ENCODE results near the gene COL11A2. TPM values are rescaled to one million over a fixed set of nuclear protein-coding genes. Genes with fewer than 3 reads are reported as not detected.
A peak's percentile ranks its signal among the peaks of the same experiment; 100 is the strongest.

The COL11A2 gene
- total RNA-seq, 2 donors from 2014 or later = 1.9 to 3.4 TPM

DNA sequence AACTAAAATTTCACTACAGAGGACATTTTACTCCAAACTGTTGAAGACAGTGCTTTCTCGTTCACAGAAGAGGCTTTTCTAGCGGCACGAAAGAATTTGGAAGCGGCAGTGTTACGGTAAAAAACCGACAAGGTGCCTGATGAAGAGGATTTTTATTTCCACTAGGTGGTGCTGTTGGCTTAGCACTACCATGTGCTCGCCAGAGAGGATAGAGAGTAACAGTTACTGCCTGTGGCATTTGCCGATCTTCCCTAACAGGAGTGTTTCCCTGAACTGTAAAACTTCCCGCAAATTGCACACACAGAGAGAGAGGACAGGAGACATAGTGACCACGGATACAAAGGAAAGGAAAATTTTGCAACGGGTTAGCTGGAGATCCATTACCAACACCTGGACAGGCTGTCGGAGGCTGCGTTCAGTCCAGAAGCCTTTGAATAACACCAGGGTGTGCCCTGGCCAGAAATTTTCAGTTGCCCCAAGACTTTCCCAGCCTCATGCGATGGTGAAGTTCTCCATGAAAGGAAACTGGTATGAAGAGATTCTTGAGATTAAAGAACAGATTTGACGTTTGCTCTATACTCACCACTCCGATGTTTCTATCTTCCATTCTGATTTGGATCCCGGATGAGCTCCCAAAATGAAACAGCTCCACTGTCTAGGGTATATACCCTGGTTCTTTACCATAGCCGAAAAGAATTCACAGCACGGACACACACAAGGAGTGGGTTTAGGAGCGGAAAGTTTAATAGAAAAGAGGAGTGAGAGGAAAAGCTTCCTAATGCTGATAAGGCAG lies 68.3 kb downstream of the COL11A2 start:
- H3K27me3 ChIP-seq (replicated peaks; ENCODE audit: insufficient read depth) = no peaks in the 10 kb centered on the region
- H3K27ac ChIP-seq = no peak overlapping the region
- DNase-seq (ENCODE audit: low spot score) = no peak
- ATAC-seq (ENCODE audit: insufficient number of reproducible peaks, low FRiP score, low read depth) = no peak
- H3K4me3 ChIP-seq = no peak overlapping the region
- H3K9me3 ChIP-seq = peaks cover 7% of the 10 kb centered on the region
- TF ChIP-seq, protein P1, sequence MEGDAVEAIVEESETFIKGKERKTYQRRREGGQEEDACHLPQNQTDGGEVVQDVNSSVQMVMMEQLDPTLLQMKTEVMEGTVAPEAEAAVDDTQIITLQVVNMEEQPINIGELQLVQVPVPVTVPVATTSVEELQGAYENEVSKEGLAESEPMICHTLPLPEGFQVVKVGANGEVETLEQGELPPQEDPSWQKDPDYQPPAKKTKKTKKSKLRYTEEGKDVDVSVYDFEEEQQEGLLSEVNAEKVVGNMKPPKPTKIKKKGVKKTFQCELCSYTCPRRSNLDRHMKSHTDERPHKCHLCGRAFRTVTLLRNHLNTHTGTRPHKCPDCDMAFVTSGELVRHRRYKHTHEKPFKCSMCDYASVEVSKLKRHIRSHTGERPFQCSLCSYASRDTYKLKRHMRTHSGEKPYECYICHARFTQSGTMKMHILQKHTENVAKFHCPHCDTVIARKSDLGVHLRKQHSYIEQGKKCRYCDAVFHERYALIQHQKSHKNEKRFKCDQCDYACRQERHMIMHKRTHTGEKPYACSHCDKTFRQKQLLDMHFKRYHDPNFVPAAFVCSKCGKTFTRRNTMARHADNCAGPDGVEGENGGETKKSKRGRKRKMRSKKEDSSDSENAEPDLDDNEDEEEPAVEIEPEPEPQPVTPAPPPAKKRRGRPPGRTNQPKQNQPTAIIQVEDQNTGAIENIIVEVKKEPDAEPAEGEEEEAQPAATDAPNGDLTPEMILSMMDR (IDR thresholded peaks at IDR 0.05) = peak; percentile 15
- no peaks in the 10 kb centered on the region for H3K36me3 ChIP-seq
- H3K4me1 ChIP-seq (ENCODE audit: control insufficient read depth in 1 of 2, low read depth in 2 of 2) = no peaks in the 10 kb centered on the region

DNA sequence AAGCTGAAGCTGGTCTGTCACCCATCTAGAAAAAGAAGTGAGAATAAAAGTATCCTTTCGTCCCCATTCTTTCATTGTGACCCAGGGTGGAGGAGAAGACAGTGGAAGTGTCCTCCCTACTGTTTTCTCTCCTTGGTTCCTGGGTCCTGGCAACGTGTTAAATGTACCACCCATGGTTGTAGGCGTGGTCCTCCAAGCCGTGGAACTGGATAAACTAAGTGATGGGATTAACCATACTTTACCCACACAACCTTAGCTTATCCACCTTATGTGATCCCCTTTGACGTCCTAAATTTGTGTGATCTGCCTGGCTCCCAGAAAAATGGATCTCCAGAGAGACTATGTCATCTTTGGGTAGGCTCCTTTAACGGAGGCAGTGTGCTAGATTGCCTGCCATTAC lies 69.1 kb downstream of the COL11A2 start:
- peaks cover under 1% of the 10 kb centered on the region for H3K27me3 ChIP-seq (replicated peaks; ENCODE audit: insufficient read depth)
- H3K4me3 ChIP-seq = no peak overlapping the region
- no peaks in the 10 kb centered on the region for H3K36me3 ChIP-seq
- no peak for DNase-seq (ENCODE audit: low spot score)
- TF ChIP-seq, protein P1 (IDR thresholded peaks at IDR 0.05) = no peak
- no peaks in the 10 kb centered on the region for H3K4me1 ChIP-seq (ENCODE audit: control insufficient read depth in 1 of 2, low read depth in 2 of 2)
- H3K27ac ChIP-seq = no peak overlapping the region
- H3K9me3 ChIP-seq = peaks cover 7% of the 10 kb centered on the region
- no peak for ATAC-seq (ENCODE audit: insufficient number of reproducible peaks, low FRiP score, low read depth)

DNA sequence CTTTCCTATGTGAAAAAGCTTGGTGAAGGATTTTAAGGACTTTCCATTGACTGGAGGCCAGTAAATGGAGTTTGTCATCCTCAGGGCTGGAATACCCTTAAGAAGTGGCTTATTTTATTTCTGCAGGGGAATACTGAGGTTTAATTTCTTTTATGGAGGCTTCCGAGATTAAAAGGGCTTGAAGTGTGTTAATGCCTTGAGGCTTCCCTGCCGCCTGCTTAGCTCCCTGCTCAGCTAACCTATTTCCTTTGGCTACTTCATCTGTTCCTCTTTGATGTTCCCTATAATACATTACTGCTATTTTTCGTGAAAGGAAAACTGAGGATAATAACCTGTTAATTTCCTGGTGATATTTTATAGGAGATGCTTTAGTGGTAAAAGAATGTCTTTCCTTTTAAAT lies 72.3 kb downstream of the COL11A2 start:
- Histone ChIP-seq H3K4me3 (no peak overlapping the region), H3K9me3 (peaks cover 7% of the 10 kb centered on the region), H3K4me1 (ENCODE audit: control insufficient read depth in 1 of 2, low read depth in 2 of 2) (peaks cover 6 to 8% of the 10 kb centered on the region in 2 donors), H3K36me3 (no peaks in the 10 kb centered on the region), H3K27me3 (replicated peaks; ENCODE audit: insufficient read depth) (peaks cover 17% of the 10 kb centered on the region), H3K27ac (no peak overlapping the region)
- DNase-seq (ENCODE audit: low spot score) = no peak
- ATAC-seq (ENCODE audit: insufficient number of reproducible peaks, low FRiP score, low read depth) = no peak
- TF ChIP-seq, protein P1 (IDR thresholded peaks at IDR 0.05) = no peak

DNA sequence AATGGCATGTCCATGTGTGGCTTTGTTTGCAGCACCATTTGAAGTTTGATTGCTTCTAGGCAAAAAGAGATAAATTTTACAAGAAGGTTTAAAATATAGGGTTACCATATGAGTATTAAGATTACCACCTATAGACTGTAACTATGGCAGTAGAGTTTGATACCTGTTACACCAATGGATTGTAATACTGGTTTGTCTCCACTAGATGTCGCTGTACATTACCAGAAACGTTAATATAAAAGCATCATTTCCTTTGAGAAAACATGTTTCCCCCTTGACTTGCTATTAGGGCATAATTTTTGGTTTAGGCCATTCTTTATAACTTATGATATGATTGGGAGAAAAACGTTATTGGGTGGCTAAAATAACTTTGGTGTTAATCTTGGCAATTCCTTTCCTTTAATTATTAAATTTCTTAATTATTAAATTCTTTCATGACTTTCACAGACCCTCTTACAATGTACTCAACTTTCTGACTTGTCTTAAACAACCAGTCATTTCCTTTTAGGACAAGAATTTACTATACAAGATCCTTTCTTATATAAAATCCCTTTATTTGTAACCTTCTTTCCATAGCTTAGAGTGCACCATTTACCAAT lies 73.6 kb downstream of the COL11A2 start:
- Histone ChIP-seq H3K9me3 (peaks cover 3% of the 10 kb centered on the region), H3K27me3 (replicated peaks; ENCODE audit: insufficient read depth) (peaks cover 17% of the 10 kb centered on the region), H3K4me1 (ENCODE audit: control insufficient read depth in 1 of 2, low read depth in 2 of 2) (peaks cover 6 to 8% of the 10 kb centered on the region in 2 donors), H3K27ac (no peak overlapping the region), H3K4me3 (no peak overlapping the region), H3K36me3 (no peaks in the 10 kb centered on the region)
- TF ChIP-seq, protein P1 (IDR thresholded peaks at IDR 0.05) = peak; percentile 86
- DNase-seq (ENCODE audit: low spot score) = no peak
- ATAC-seq (ENCODE audit: insufficient number of reproducible peaks, low FRiP score, low read depth) = no peak

DNA sequence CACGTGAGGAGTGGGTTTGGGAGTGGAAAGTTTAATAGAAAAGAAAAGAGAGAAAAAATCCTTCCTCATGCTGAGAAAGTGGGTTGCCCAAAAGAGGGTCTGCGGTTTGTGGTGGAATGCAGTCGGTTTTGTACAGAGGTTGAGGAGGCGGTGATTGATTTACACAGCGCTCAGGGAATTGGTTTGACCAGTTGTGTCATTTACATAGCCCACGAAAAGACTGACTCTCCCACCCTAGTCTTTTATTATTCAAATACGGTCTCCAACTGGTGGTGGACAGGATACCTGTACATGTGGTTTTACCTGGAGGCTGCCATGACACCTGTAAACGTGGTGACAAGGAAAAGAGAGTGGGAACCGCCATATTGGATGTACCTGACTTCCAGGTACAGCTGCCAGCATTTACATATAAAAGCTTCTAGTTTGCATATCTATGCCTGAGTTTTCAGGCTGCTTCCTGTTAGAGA lies 74.4 kb downstream of the COL11A2 start:
- no peak for DNase-seq (ENCODE audit: low spot score)

More for the DNA sequence above, 74.4 kb downstream of the COL11A2 start:
- Histone ChIP-seq H3K9me3 (no peaks in the 10 kb centered on the region), H3K4me3 (no peak overlapping the region), H3K27ac (no peak overlapping the region), H3K4me1 (ENCODE audit: control insufficient read depth in 1 of 2, low read depth in 2 of 2) (peaks cover 6 to 8% of the 10 kb centered on the region in 2 donors), H3K36me3 (no peaks in the 10 kb centered on the region), H3K27me3 (replicated peaks; ENCODE audit: insufficient read depth) (peaks cover 17% of the 10 kb centered on the region)
- ATAC-seq (ENCODE audit: insufficient number of reproducible peaks, low FRiP score, low read depth) = no peak
- TF ChIP-seq, protein P1 (IDR thresholded peaks at IDR 0.05) = no peak
